ENCODE results near the gene IRF9. TPM values are rescaled to one million over a fixed set of nuclear protein-coding genes. Genes with fewer than 3 reads are reported as not detected.
A peak's percentile ranks its signal among the peaks of the same experiment; 100 is the strongest.

The IRF9 gene
- total RNA-seq, 2 experiments from 2014 or later = 112 to 118 TPM

DNA sequence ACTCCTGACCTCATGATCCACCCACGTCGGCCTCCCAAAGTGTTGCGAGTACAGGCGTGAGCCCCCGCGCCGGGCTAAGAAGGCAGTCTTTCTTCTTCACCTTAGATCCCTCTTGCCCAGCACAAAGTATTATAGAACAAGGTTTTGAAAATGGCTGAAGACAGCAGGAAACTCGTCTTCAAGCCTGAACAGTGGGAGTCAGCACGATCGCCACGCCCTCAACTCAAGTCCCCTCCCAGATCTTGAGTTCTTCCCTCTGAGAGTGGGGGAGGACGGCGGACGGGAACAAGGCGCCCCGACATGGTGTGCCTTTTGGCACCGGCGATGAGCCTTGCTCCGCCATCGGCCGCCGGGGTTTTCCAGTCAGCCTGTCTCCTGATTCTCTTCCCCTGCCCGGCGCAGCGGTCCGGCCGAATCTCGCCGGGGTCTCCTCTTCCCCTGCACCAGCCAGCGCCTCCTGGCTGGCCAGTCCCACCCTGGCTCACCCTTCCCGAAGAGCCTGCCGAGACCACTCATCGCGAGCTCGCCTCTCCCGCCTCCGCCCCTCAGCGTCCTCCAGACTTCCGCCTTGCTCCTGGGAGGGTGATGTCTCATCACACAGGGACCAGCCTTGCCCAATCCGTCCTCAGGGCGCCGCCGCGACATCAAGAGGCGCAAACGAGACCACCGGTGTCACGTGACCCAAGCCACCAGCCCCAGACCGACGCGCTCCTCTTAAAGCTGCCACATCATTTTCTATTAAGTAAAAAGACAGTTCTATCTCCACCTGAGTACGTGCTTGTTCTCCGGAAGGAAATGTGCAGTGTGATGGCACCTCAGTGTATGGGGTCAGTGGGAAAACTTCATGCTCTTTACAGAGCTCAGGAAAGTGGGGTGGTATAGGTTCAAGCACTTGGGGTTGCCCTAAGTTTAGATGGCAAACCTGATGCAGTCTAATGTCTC, 52.1 kb downstream of the IRF9 start, which contains the start of gene CHMP4A:
Gene CHMP4A, minus strand, starts transcription at position 565 of the 942 bp plus-strand sequence. Its CDS starts 49 bp downstream, at position 516.
- ChIA-PET POLR2A (interaction anchor here (0.6 to 4.1 kb wide), 32 partner anchors 9 to 126 kb away, joined by 3 to 41 read pairs (median 3); partner anchors contain the start of genes CIDEB, DHRS1, GMPR2 and IPO4), CTCF (interaction anchor here (0.8 to 4.7 kb wide), 10 partner anchors 15 to 218 kb away, joined by 3 to 25 read pairs (median 10); partner anchors contain the start of genes CIDEB, DHRS1, NOP9 and TINF2)
- no peak for TF ChIP-seq CTCF (IDR thresholded peaks at IDR 0.05)
- Mint-ChIP-seq H3K4me3 (peak within 1 kb of the TSS; percentile 97), H3K36me3 (ENCODE audit: low read depth) (peaks cover 49% of the 10 kb centered on the region), H3K27ac (peak within 1 kb of the TSS; percentile 98), H3K4me1 (ENCODE audit: low read depth) (peaks cover 45% of the 10 kb centered on the region), H3K9me3 (no peaks in the 10 kb centered on the region), H3K27me3 (no peaks in the 10 kb centered on the region)
- ATAC-seq = peak; percentile 85
- intact Hi-C loops (cut with micrococcal nuclease) = no loop called here
- DNase-seq = peak; percentile 99

GRCh38 chr14:24213866-24214662, 53.0 kb downstream of the IRF9 start:
- Mint-ChIP-seq H3K9me3 (no peaks in the 10 kb centered on the region), H3K27ac (peak overlapping the region; percentile 98), H3K36me3 (ENCODE audit: low read depth) (peaks cover 46% of the 10 kb centered on the region), H3K4me3 (peak overlapping the region; percentile 97), H3K27me3 (no peaks in the 10 kb centered on the region), H3K4me1 (ENCODE audit: low read depth) (peaks cover 45% of the 10 kb centered on the region)
- peak; percentile 32 for TF ChIP-seq CTCF (IDR thresholded peaks at IDR 0.05)
- POLR2A ChIA-PET = interaction anchor here (0.6 to 4.1 kb wide), 29 partner anchors 10 to 125 kb away, joined by 3 to 41 read pairs (median 3); partner anchors contain the start of genes CIDEB, DCAF11, DHRS1 and GMPR2
- ATAC-seq = no peak
- no peak for DNase-seq
- intact Hi-C loops (cut with micrococcal nuclease) = no loop called here
- CTCF ChIA-PET = interaction anchor here (0.7 to 4.7 kb wide), 14 partner anchors 14 to 217 kb away, joined by 3 to 25 read pairs (median 6); partner anchors contain the start of genes CIDEB, DHRS1, EMC9 and NOP9

DNA sequence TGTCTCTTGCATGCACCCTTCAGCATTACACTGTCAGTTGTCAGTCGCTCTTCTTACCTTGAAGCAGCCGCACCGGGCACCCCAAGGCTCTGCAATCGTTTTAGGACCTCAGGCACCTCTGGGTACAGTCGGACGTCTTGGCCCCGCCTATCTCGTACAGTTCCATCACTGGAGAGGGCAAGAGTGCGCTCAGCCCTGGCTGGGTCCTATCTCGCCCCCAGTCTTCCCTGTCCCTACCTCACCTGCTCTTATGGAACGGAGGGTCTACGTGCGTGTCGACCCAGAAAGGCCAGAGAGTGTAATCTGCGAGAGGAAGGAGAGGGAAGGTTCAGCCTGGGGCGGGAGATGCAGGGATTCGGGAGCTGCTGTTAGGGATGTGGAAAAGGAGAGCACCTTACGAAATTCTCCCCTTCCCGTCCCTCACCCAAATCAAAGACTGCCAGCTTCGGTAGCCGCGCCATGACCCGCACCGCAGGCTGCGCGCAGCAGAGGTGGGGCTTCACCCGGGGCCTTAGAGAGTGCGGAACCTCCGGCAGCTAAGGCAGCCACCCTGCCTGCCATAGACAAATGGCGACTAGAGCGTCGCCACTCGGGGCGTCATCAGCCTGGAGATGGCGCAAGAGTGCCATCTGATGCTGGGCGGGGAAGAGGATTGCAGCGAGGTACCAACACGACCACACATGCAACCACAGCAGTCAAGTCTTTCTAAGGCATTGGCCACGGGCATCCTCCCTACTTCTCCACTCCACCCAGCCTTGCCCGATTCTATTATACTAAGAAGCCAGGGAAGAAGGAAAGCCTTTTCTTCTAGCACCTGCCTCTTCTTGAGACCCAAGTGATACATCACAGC, 54.7 kb downstream of the IRF9 start, which contains the start of gene MDP1:
Gene MDP1, minus strand, starts transcription at position 572 of the 850 bp plus-strand sequence. Its CDS starts 111 bp downstream, at position 461.
- intact Hi-C loops (cut with micrococcal nuclease) = no loop called here
- POLR2A ChIA-PET = interaction anchor here (1.1 to 4.1 kb wide), 13 partner anchors 9 to 215 kb away, joined by 3 to 41 read pairs (median 5); partner anchors contain the start of genes DHRS1, GMPR2, IPO4 and IRF9

More for the DNA sequence above, 54.7 kb downstream of the IRF9 start, which contains the start of gene MDP1:
- Mint-ChIP-seq H3K27me3 (no peaks in the 10 kb centered on the region), H3K36me3 (ENCODE audit: low read depth) (peaks cover 33% of the 10 kb centered on the region), H3K4me1 (ENCODE audit: low read depth) (peaks cover 40% of the 10 kb centered on the region), H3K9me3 (no peaks in the 10 kb centered on the region), H3K4me3 (peak within 1 kb of the TSS; percentile 97), H3K27ac (peak within 1 kb of the TSS; percentile 98)
- TF ChIP-seq CTCF (IDR thresholded peaks at IDR 0.05) = peak; percentile 45
- DNase-seq (peak; percentile 91), ATAC-seq (peak; percentile 74)
- CTCF ChIA-PET = interaction anchor here (0.7 to 3.6 kb wide), 18 partner anchors 9 to 216 kb away, joined by 3 to 25 read pairs (median 4); partner anchors contain the start of genes DHRS1, IPO4, IRF9 and LTB4R

Small RNAs within 50 kb of the gene (microRNA-seq; reads per million reads assigned to microRNA genes)
- not detected for gene MIR7703 (ENCODE audit: borderline microRNAs expressed, borderline replicate concordance)

Other genes starting within 250 kb of the IRF9 start
- gene DHRS4, start 207.5 kb upstream of the IRF9 start, total RNA-seq = 10 to 100 TPM; 19.9 to 21.7 TPM
- 10 to 100 TPM; 20.8 to 24.3 TPM for gene DHRS4L2, start 172.3 kb upstream of the IRF9 start, total RNA-seq
- under 1 TPM; 0.63 to 0.83 TPM for gene CARMIL3, start 109.3 kb upstream of the IRF9 start, total RNA-seq
- not detected for gene CPNE6, start 89.7 kb upstream of the IRF9 start, total RNA-seq
- gene PCK2, start 67.0 kb upstream of the IRF9 start, total RNA-seq = 10 to 100 TPM; 90.3 to 93.1 TPM
- 10 to 100 TPM; 59.9 to 63.9 TPM for gene DCAF11, start 46.5 kb upstream of the IRF9 start, total RNA-seq
- 1 to 10 TPM; 1.8 to 2.5 TPM for gene NRL, start 46.3 kb upstream of the IRF9 start, total RNA-seq
- under 1 TPM; 0.56 to 0.69 TPM for gene FITM1, start 30.6 kb upstream of the IRF9 start, total RNA-seq
- gene PSME1, start 25.1 kb upstream of the IRF9 start, total RNA-seq = 100 to 1,000 TPM; 451 to 460 TPM
- 10 to 100 TPM; 39.0 to 39.9 TPM for gene EMC9, start 19.7 kb upstream of the IRF9 start, total RNA-seq
- gene PSME2, start 14.7 kb upstream of the IRF9 start, total RNA-seq = 100 to 1,000 TPM; 440 TPM
- 10 to 100 TPM; 71.6 to 75.0 TPM for gene RNF31, start 13.8 kb upstream of the IRF9 start, total RNA-seq
- 10 to 100 TPM; 25.0 to 32.9 TPM for gene REC8, start 10.8 kb downstream of the IRF9 start, total RNA-seq
- 100 to 1,000 TPM in 1 of 2 experiments, 10 to 100 TPM in 1; 98.4 to 102 TPM for gene IPO4, start 27.6 kb downstream of the IRF9 start, total RNA-seq
- 10 to 100 TPM; 16.3 to 18.0 TPM for gene TM9SF1, start 34.2 kb downstream of the IRF9 start, total RNA-seq
- gene TSSK4, start 44.4 kb downstream of the IRF9 start, total RNA-seq = under 1 TPM in 1 of 2 experiments, not detected in 1; 0.18 TPM
- 10 to 100 TPM; 55.6 to 61.8 TPM for gene CHMP4A, start 52.2 kb downstream of the IRF9 start, total RNA-seq
- 10 to 100 TPM; 11.2 to 11.3 TPM for gene MDP1, start 54.8 kb downstream of the IRF9 start, total RNA-seq
- 100 to 1,000 TPM; 167 to 172 TPM for gene NEDD8, start 71.1 kb downstream of the IRF9 start, total RNA-seq
- 10 to 100 TPM; 45.6 to 49.3 TPM for gene GMPR2, start 71.7 kb downstream of the IRF9 start, total RNA-seq
- gene TINF2, start 81.4 kb downstream of the IRF9 start, total RNA-seq = 10 to 100 TPM; 77.4 to 84.9 TPM
- gene TGM1, start 101.9 kb downstream of the IRF9 start, total RNA-seq = 1 to 10 TPM; 3.0 to 3.1 TPM
- 10 to 100 TPM; 37.6 to 42.7 TPM for gene RABGGTA, start 110.3 kb downstream of the IRF9 start, total RNA-seq
- 10 to 100 TPM; 11.9 to 13.6 TPM for gene DHRS1, start 138.5 kb downstream of the IRF9 start, total RNA-seq
- 10 to 100 TPM; 33.5 to 33.6 TPM for gene NOP9, start 138.6 kb downstream of the IRF9 start, total RNA-seq
- 10 to 100 TPM; 12.1 to 13.6 TPM for gene CIDEB, start 146.7 kb downstream of the IRF9 start, total RNA-seq
- gene LTB4R2, start 148.9 kb downstream of the IRF9 start, total RNA-seq = 10 to 100 TPM in 1 of 2 experiments, 1 to 10 TPM in 1; 9.6 to 12.0 TPM
- 10 to 100 TPM; 11.6 to 11.7 TPM for gene LTB4R, start 150.2 kb downstream of the IRF9 start, total RNA-seq
- gene ADCY4, start 173.8 kb downstream of the IRF9 start, total RNA-seq = 1 to 10 TPM; 1.3 to 1.5 TPM
- gene RIPK3, start 178.7 kb downstream of the IRF9 start, total RNA-seq = 1 to 10 TPM; 5.9 to 6.5 TPM
- gene NFATC4, start 206.9 kb downstream of the IRF9 start, total RNA-seq = 1 to 10 TPM; 1.3 to 2.0 TPM
- gene NYNRIN, start 237.7 kb downstream of the IRF9 start, total RNA-seq = under 1 TPM; 0.05 to 0.27 TPM